CD4-positive, alpha-beta T cell treated with Interleukin-10 for 1 hour (primary cell): ENCODE results near the gene RGL2.
"Not testable (repeated sequence)": the region's sequence is repeated elsewhere in the genome, so short reads cannot be mapped to it uniquely, and the experiment has no call there.

ENCODE experiments used
- DNase-seq: peaks from one replicate; pipeline ENCODE4 v3.0.0-alpha.2; 2020

The RGL2 gene

DNA sequence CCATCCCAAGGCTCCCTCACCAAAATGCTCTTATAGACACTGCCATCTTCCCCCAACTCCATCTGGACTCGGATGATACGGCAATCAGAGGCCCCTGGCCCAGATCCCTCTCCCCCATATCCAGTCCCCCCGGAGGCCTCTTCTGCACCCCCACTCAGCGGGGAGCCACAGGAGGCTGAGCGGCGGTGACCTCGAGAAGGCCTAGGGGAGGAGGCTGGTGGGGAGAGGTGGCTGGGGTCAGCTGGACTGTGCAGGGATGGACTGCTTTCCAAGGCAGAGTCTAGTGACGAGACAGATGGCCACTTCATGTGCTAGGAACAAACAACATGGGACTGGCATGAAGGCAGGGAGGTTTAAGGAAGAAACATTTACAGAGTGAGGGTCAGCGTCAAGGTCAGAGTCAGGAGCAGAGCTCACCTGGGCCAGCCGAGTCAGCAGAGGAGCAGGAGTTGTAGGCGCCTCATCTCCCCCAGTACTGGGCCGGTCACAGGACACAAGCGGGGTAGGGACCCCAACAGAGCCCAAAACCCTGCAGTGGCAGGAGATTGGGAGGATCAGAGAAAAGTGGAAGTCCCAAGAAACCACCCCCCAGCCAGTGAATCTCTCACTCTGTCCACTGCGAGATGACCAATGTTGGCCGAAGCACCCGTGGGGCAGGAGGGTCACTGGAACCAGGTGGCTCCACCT is 5.6 kb downstream of the RGL2 start:
- DNase-seq, result no peak

GRCh38 chr6:33290459-33290858 is 8.3 kb downstream of the RGL2 start:
- DNase-seq, result no peak

DNA sequence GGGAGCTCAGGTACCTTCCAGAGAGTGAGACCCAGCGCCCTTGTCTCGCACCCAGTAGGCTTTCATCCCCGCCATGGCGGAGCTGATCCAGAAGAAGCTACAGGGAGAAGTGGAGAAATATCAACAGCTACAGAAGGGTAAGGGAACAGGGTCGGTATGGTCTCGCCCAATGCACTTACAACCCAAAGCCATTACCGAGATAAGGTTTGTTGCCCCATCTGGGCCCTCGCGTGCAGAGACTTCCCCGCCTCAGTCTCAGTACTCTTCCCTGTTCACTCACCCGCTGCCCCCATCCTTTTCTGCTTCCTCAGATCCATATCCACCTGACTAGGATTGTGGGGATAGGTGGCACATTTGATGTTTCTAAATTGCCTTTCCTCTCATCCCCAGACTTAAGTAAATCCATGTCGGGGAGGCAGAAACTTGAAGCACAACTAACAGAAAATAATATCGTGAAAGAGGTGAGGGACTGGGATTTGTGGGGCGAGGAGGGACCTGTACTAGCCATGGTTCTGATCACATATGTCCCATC is 8.9 kb downstream of the RGL2 start:
- DNase-seq, result no peak

GRCh38 chr6:33288921-33289783 is 9.6 kb downstream of the RGL2 start, which contains the start of the genes PFDN6 and WDR46:
Gene PFDN6 (plus strand): TSS chr6:33289601. CDS start chr6:33289857, 256 bp downstream.
Gene WDR46 (minus strand): TSS chr6:33289239. CDS start chr6:33289170, 69 bp downstream.
- peak; percentile 90 for DNase-seq

DNA sequence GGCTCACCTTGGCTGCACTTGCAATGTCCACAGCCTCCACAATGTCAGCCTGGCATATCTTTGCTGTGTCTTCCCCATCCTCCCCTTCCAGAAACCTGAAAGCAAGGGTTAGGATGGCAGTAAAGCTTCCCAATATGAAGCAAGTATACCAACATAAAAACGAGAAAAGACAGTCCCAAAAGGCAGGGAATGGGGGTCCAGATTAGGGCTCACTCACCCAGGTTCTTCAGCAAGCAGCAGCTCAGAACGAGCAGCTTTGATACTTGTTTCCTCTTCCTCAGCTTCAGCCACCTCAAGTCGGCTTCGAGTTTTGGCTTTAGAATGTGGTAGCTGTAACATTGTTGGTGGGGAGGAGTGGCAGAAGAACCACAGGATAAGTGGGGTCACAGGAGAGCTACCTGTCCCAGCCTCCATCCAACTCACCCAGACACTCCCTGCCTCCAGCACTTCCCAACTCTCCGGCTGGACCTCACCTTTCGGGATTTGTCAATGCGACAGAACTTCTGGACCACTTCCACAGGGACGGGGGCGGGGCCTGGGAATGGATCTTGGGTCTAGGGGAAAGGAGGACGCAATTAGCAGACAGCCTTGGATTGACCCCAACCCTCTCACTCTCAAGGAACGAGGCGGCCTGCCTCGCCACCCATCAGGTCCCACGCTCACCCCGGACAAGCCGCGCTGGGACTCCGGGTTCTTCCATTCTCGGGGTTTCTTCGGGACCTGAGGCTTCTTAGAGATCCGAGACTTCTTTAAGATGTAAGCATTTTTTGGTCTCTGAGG is 10.4 kb downstream of the RGL2 start:
- no peak for DNase-seq

DNA sequence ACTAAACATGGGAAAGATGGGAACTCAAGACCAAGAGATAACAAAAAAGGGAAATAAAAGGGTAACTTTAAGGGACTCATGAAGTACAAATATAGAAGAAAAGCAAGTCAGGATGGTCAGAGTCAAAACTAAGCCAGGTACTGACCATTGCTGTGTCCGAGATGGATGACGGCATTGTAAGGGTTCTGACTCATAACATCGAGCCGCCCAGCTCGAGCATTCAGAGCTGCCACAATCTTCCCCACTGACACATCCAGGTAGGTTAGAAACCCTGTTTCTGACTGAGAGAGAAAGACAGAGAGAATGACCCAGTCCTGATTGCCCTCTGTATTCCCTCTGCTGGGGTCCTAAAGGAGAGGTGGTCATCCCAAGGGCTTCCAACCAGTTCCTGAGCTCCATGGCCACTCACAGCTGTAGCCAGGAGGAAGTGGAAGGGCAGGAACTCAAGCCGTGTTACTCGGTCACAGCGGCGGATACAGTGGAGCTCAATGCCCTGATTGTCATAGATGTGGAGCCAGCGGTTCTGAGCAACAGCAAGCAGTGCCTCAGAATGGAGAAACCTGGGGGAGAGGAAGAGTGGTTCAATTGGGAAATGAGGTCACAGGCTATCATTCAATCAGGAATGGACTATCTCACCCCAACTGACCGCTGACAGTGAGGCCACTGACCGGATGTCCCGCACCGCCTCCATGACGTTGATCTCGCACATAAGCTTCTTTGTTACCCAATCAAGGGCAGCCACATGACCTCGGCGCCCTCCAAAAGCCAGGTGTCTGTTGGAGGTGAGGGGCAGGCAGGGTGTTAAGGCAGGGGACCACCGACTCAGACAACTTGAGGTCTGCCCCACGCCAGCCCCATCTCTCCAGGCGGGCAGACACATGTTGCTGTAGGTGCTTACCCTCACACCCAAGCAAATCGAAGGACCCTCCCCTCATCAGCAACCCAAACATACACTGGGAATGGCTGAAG is 11.5 kb downstream of the RGL2 start:
- DNase-seq, result no peak

GRCh38 chr6:33285214-33285613 is 13.5 kb downstream of the RGL2 start:
- DNase-seq, result not testable (repeated sequence)

GRCh38 chr6:33280539-33280938 is 18.2 kb downstream of the RGL2 start:
- no peak for DNase-seq

DNA sequence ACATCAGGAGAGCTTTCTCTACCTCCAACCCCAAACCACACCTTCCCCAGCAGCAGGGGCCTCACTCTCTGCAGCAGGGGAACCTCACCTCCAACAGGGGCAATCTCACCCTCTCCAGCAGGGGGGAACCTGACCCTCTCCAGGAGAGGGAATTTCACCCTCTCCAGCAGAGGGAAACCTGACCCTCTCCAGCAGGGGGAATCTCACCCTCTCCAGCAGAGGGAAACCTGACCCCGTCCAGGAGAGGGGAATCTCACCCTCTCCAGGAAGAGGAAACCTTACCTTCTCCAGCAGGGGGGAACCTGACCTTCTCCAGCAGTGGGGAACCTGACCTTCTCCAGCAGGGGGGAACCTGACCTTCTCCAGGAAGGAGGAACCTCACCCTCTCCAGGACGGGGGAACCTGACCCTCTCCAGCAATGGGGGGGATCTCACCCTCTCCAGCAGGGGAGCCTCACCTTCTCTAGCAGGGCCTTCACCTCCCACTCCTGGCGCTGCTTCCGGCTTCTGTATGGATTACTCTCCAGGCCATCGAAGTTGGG is 18.7 kb downstream of the RGL2 start:
- DNase-seq, result no peak

DNA sequence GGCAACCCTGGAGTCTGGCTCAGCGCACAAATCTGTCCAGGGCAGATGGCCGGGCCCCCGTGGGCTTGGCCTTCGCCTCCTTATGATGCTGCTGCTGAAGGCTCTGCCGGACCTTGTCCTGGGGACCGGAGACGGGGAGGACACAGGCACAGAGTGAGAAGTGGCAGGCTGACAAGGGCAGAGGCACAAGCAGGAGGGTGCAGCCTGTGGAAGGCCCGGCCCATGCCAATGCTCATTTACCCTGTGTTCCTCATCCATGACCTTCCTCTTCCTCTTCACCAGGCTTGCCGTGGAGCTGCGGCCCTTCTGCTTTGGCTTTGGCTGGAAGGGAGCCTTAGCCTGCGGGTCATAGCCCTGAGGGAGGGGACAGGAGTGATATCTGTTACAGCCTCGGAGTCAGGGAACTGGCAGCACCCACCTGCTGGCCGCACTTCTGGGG is 19.5 kb downstream of the RGL2 start:
- no peak for DNase-seq

GRCh38 chr6:33278810-33279209 is 19.9 kb downstream of the RGL2 start:
- DNase-seq, result no peak

DNA sequence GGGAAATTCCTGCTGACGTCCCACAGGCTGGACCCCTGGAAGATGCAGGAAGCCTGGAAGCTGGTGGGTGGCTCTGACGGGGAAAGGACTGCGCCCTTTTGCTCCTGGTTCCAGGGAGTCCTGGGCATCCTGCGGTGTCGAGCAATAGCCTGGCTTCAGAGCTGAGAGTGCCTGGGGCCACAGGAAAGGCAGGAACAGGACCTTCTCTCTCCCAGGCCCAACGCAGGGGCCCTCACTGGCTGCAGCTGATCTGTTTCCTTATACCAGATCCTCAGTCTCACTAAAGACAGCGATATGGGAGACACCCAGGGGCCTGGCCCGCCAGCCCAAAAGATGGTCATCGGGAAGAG is 20.4 kb downstream of the RGL2 start:
- no peak for DNase-seq

GRCh38 chr6:33277663-33278391 is 20.9 kb downstream of the RGL2 start:
- peak; percentile 42 for DNase-seq

DNA sequence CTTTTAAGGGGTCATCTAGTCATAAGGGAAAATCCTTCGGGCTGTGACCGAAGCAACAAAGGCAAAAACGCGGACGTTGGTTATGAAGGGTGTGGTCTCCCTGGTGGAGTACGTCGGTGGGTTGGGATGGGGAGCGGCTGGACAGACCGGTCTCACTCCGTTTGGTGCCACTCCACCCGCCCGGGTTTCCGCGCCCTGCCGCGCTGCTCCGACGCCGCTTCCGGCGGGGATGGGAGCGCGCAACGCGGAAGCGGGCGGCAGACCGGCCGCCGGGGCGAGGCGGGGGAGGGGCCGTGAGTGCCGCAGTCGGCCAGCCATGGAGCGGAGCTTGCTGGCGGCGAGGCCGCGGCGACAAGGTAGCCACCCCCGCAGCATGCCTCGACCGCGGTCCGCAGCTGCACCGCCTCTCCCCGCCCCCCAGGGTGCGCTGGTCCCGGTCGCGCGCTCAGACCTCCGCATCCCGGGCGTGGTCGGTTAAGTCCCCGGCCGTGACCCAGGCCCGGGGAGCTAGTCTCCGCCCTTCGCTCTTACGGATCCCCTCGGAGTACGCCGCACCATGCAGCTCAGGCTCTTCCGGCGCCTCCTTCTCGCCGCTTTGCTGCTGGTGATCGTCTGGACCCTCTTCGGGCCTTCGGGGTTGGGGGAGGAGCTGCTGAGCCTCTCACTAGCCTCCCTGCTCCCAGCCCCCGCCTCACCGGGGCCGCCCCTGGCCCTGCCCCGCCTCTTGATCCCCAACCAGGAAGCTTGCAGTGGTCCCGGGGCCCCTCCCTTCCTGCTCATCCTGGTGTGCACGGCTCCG is 21.7 kb downstream of the RGL2 start, which contains the start of gene B3GALT4:
B3GALT4 (plus strand) TSS at position 260 of the 799 bp plus-strand sequence; CDS start at position 557, 297 bp downstream.
- DNase-seq, result peak; percentile 77

DNA sequence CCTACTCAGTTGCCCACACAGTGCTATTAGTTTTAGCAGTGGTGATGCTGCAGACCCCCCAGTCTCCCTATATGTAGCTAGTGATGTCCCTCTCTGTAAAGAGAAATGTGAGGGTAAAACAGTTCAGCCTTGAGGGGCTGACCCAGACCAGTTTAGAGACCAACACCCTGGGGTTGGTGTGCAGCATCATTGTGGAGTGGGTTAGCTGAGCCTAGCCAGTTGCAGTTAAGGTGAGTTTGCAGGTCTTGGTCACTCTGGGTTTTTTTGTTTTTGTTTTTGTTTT is 22.2 kb downstream of the RGL2 start:
- DNase-seq, result no peak

GRCh38 chr6:33275795-33276580 is 22.8 kb downstream of the RGL2 start:
- DNase-seq, result not testable (repeated sequence)

GRCh38 chr6:33273924-33274902 is 24.5 kb downstream of the RGL2 start:
- no peak for DNase-seq
